WERI-Rb-1 (cell line): ENCODE measurements around the gene ABL1.
A peak's percentile ranks its signal among the peaks of the same experiment; 100 is the strongest.

Experiments used
- DNase-seq: peaks from one replicate; pipeline ENCODE4 v3.0.0-alpha.2; 2020
- H3K27ac ChIP-seq: fragments of 250-450 bp; sonication (Bioruptor Pico); 2 replicates; pipeline ENCODE4 v1.5.1; 2020; ENCODE audit warnings: mild to moderate bottlenecking, moderate library complexity
- H3K27me3 ChIP-seq: fragments of 250-450 bp; sonication (Bioruptor Pico); 2 replicates; pipeline ENCODE4 v1.5.1; 2021; ENCODE audit warnings: mild to moderate bottlenecking, low read depth, moderate library complexity; ENCODE audit not compliant: insufficient read depth, severe bottlenecking
- H3K36me3 ChIP-seq: fragments of 250-450 bp; sonication (Bioruptor Pico); 2 replicates; pipeline ENCODE4 v1.5.1; 2020; ENCODE audit warnings: mild to moderate bottlenecking, moderate library complexity
- H3K4me3 ChIP-seq: 2 replicates; pipeline ENCODE4 v1.5.1; 2011; ENCODE audit warnings: low read depth, mild to moderate bottlenecking, control low read depth, low read length
- H3K9me3 ChIP-seq: fragments of 250-450 bp; sonication (Bioruptor Pico); 2 replicates; pipeline ENCODE4 v1.5.1; 2021; ENCODE audit warnings: mild to moderate bottlenecking, moderate library complexity; ENCODE audit not compliant: severe bottlenecking
- TF ChIP-seq, protein P1 (sequence below): IDR thresholded peaks from 2 replicates; pipeline ENCODE4 v1.5.1; 2011; ENCODE audit warnings: low read depth, mild to moderate bottlenecking, control low read depth, inconsistent platforms, low read length

ABL1 gene

DNA sequence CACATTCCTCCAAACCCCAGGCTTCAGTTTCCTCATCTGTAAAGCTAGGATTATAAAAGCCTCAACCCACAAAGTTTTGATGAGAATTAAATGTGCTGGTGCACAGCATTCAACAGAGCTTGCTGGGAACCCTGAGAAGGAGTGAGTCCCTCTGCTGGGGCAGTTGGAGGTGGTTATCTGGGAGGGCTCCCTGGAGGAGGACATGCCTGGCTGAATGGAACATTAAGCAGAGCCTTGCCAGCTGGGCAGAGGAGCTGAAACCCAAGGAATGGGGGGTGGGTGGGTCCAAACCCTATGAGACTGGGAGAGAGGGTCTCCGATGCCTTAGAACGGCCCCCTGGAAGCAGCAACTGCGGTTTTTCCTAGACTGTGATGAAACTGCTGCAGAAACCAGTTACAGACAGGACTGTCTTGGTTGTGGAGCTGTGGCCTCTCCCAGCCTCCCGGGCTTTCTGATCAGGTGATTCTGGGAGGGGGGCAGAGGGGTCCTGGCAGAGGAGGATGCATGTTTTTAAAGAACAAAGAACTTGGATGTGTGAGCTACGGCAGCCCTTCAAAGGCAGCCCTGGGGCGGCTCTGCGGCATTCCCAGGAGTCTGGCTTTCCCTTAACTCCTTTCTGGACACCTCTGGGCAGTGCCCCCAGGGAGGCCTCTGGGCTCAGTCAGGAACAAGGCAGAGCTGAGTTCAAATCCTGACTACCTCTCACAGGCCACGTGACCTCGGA lies 83.2 kb downstream of the ABL1 start:
- Histone ChIP-seq H3K36me3 (no peaks in the 10 kb centered on the region), H3K27ac (no peak overlapping the region), H3K9me3 (no peaks in the 10 kb centered on the region), H3K4me3 (no peak overlapping the region), H3K27me3 (peaks cover 2% of the 10 kb centered on the region)
- TF ChIP-seq, protein P1, sequence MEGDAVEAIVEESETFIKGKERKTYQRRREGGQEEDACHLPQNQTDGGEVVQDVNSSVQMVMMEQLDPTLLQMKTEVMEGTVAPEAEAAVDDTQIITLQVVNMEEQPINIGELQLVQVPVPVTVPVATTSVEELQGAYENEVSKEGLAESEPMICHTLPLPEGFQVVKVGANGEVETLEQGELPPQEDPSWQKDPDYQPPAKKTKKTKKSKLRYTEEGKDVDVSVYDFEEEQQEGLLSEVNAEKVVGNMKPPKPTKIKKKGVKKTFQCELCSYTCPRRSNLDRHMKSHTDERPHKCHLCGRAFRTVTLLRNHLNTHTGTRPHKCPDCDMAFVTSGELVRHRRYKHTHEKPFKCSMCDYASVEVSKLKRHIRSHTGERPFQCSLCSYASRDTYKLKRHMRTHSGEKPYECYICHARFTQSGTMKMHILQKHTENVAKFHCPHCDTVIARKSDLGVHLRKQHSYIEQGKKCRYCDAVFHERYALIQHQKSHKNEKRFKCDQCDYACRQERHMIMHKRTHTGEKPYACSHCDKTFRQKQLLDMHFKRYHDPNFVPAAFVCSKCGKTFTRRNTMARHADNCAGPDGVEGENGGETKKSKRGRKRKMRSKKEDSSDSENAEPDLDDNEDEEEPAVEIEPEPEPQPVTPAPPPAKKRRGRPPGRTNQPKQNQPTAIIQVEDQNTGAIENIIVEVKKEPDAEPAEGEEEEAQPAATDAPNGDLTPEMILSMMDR, result no peak
- no peak for DNase-seq

DNA sequence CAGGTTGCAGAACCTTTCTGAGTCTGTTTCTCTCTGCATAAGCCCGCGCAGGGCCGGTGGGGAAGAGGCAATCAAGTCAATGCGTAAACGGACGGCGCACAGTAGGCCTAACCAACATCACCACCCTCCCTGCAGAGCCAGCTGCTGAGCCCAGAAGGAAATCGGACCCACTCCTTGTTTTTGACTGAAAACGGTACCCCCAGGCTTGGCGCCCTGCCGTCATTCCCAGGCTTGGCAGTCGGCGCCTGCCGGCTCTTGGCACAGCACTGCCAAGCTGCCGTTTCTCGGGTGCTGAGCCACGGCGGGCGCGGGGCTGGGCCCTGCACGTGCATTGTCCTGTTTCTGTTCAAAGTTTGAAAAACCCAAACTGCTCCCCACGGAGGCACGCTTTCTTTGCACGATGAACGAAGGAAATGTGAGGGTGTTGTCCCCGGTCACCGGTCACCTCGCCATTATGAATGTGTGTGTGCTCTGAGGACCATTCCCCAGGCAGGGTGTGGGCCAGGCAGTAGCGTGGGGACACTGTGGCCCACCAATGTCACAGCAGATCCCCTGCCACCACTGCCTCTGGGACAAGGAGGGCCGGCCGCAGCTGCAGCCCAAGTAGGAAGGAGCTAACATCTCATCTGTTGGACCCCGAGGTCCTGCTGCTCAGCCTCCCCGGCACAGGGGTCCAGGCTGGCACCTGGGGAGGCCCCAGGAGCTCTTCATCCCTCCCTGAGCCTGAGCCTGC lies 83.9 kb downstream of the ABL1 start:
- no peaks in the 10 kb centered on the region for H3K9me3 ChIP-seq
- TF ChIP-seq, protein P1, result no peak
- no peak overlapping the region for H3K4me3 ChIP-seq
- H3K27me3 ChIP-seq, result peaks cover 2% of the 10 kb centered on the region
- H3K36me3 ChIP-seq, result no peaks in the 10 kb centered on the region
- no peak overlapping the region for H3K27ac ChIP-seq
- DNase-seq, result no peak

DNA sequence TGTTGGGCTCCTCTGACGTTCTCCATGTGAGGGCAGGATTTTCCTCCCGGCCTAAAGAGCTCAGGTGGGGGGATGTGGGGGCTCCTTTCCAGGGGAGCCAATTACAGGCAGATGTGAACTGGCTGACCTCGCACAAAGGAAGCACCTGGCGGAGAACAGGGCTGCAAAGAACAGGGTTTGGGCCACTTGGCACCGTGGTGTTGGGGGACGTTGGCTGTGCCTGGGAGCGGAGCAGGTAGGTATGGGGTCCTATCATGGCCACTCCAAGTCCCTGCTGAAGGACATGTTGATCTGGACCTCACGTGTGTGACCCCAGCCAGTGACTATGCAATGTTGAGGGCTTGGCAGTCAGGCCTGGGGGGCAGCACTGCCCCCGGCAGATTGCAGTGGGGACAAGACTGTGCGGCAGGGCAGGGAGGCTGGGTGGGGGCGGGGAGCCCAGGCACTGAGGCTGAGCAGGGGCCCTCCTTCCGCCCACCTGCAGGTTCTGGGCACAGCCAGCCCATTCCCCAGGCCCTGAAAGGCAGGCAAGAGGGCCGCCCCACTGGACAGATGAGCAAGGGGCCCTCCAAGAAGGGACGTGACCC lies 84.6 kb downstream of the ABL1 start:
- no peak overlapping the region for H3K27ac ChIP-seq
- no peaks in the 10 kb centered on the region for H3K36me3 ChIP-seq
- no peak for DNase-seq
- no peaks in the 10 kb centered on the region for H3K9me3 ChIP-seq
- H3K4me3 ChIP-seq, result no peak overlapping the region
- H3K27me3 ChIP-seq, result peaks cover 2% of the 10 kb centered on the region
- TF ChIP-seq, protein P1, result no peak

DNA sequence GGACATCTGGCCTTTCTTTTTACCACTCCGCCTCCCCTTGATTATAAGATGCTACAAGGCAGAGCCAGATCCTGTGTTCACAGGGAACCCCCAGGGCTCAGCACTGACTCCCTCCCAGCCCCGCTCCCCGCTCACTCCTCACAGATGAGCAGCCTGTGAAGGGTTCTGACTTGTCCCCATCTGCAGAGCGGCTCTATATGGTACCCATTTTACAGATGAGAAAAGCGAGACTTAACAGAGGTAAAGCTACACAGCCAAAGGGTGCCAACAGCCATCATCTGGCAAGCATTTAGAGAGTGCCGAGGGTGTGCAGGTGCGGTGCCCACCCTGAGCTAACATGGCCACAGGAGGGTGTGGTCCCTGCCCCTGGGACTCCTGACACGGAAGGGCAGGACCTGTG lies 85.2 kb downstream of the ABL1 start:
- TF ChIP-seq, protein P1, result no peak
- no peaks in the 10 kb centered on the region for H3K9me3 ChIP-seq
- H3K4me3 ChIP-seq, result no peak overlapping the region
- H3K36me3 ChIP-seq, result no peaks in the 10 kb centered on the region
- DNase-seq, result no peak
- H3K27me3 ChIP-seq, result peaks cover 2% of the 10 kb centered on the region
- H3K27ac ChIP-seq, result no peak overlapping the region

DNA sequence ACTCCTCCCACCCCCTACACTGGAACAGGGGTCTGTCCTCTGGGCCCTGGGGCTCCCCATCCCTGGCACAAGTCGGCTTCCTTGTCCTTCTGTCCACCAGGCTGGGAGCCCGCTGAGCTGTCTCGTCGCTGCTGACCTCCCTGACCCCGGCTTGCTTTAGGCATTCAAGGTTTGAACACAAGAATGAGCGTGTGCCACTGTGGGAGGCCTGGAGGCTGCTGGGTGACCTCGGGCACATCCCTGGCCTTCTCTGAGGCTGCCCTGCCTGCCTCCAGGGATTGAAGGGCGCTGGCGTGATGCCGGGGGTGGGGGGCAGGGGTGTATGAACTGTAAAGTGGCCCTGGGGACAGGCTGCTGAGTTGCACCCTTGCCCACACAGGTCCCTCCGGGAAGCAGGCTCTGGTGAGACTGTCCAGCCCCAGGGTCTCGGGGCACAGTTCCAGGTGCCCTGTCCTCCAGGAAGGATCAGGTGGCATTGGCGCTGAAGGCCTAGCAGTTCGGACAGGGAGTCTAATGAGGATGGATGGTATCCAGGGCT lies 85.8 kb downstream of the ABL1 start:
- TF ChIP-seq, protein P1, result no peak
- no peak for DNase-seq
- Histone ChIP-seq H3K27me3 (peaks cover 2% of the 10 kb centered on the region), H3K4me3 (peak overlapping the region; percentile 4; the same call in 1 of the 2 replicates), H3K36me3 (no peaks in the 10 kb centered on the region), H3K27ac (no peak overlapping the region), H3K9me3 (no peaks in the 10 kb centered on the region)
